ENCODE measurements around the gene SNAPC3. TPM values are rescaled to one million over a fixed set of nuclear protein-coding genes. Genes with fewer than 3 reads are reported as not detected.
A peak's percentile ranks its signal among the peaks of the same experiment; 100 is the strongest.

The SNAPC3 gene
- total RNA-seq, 2 donors from 2014 or later = 41.3 to 52.5 TPM

- Histone ChIP-seq H3K27ac (ENCODE audit: low read depth, low read length) (peak overlapping the region; percentile 100), H3K4me1 (ENCODE audit: control insufficient read depth, insufficient read depth, low read length) (peaks cover 7% of the 10 kb centered on the region), H3K27me3 (ENCODE audit: control insufficient read depth, insufficient read depth, low read length, poor library complexity, severe bottlenecking) (no peaks in the 10 kb centered on the region), H3K9me3 (ENCODE audit: control insufficient read depth, low read length) (no peaks in the 10 kb centered on the region), H3K36me3 (ENCODE audit: control insufficient read depth, insufficient read depth, low read length) (peaks cover 41% of the 10 kb centered on the region), H3K4me3 (ENCODE audit: low read length) (peak overlapping the region; percentile 91), H3K9ac (ENCODE audit: extremely low read depth, low read length, poor library complexity, severe bottlenecking) (peak overlapping the region; percentile 98)
- no peaks in the 10 kb centered on the region for H3K27me3 Mint-ChIP-seq (ENCODE audit: insufficient read depth)
- H3K27ac Mint-ChIP-seq = peak overlapping the region; percentile 83
- DNase-seq = peak; percentile 78
- 0 to 3% methylated on average over 10 to 65 of the region's 76 CpGs for WGBS, 2 experiments (ENCODE audit: insufficient coverage in 1 of 2, insufficient read length in 1 of 2)
- peaks cover 50% of the 10 kb centered on the region for H3K4me1 Mint-ChIP-seq
- peaks cover 43% of the 10 kb centered on the region for H3K36me3 Mint-ChIP-seq (ENCODE audit: low read depth)
- H3K9me3 Mint-ChIP-seq = no peaks in the 10 kb centered on the region
- H3K4me3 Mint-ChIP-seq = peak overlapping the region; percentile 83
- TF ChIP-seq CTCF (conservative IDR thresholded peaks at IDR 0.05) = no peak
Measured at GRCh38 chr9:15509931-15510788, 87.5 kb downstream of the SNAPC3 start.

GRCh38 chr9:15510789-15511575 lies 88.3 kb downstream of the SNAPC3 start, which contains the start of gene PSIP1:
Gene PSIP1 (minus strand): TSS chr9:15510970. CDS start chr9:15510188, 782 bp downstream.
- no peak for TF ChIP-seq CTCF (conservative IDR thresholded peaks at IDR 0.05)
- Histone ChIP-seq H3K4me3 (ENCODE audit: low read length) (peak within 1 kb of the TSS; percentile 91), H3K36me3 (ENCODE audit: control insufficient read depth, insufficient read depth, low read length) (peaks cover 33% of the 10 kb centered on the region), H3K9me3 (ENCODE audit: control insufficient read depth, low read length) (no peaks in the 10 kb centered on the region), H3K9ac (ENCODE audit: extremely low read depth, low read length, poor library complexity, severe bottlenecking) (peak within 1 kb of the TSS; percentile 98), H3K4me1 (ENCODE audit: control insufficient read depth, insufficient read depth, low read length) (peaks cover 7% of the 10 kb centered on the region), H3K27ac (ENCODE audit: low read depth, low read length) (peak within 1 kb of the TSS; percentile 100), H3K27me3 (ENCODE audit: control insufficient read depth, insufficient read depth, low read length, poor library complexity, severe bottlenecking) (no peaks in the 10 kb centered on the region)
- peaks cover 50% of the 10 kb centered on the region for H3K4me1 Mint-ChIP-seq
- peaks cover 37% of the 10 kb centered on the region for H3K36me3 Mint-ChIP-seq (ENCODE audit: low read depth)
- H3K27me3 Mint-ChIP-seq (ENCODE audit: insufficient read depth) = no peaks in the 10 kb centered on the region
- H3K27ac Mint-ChIP-seq = peak within 1 kb of the TSS; percentile 100
- WGBS, 2 experiments (ENCODE audit: insufficient coverage in 1 of 2, insufficient read length in 1 of 2) = 1% methylated on average over 31 to 72 of the region's 72 CpGs
- DNase-seq = peak; percentile 92
- H3K4me3 Mint-ChIP-seq = peak within 1 kb of the TSS; percentile 83
- H3K9me3 Mint-ChIP-seq = no peaks in the 10 kb centered on the region

Other genes with a start within 250 kb of the SNAPC3 start
- gene TTC39B, start 115.7 kb upstream of the SNAPC3 start, total RNA-seq = 10 to 100 TPM; 53.5 to 69.5 TPM
- gene PSIP1, start 88.1 kb downstream of the SNAPC3 start, total RNA-seq = 100 to 1,000 TPM; 226 to 257 TPM
- 1 to 10 TPM; 6.3 to 6.8 TPM for gene CCDC171, start 130.2 kb downstream of the SNAPC3 start, total RNA-seq

Measured in endodermal cell (in vitro differentiated cells).